Panc1 (cell line): ENCODE data around the gene MEP1A. TPM values are rescaled to one million over a fixed set of nuclear protein-coding genes. Genes with fewer than 3 reads are reported as not detected.
A peak's percentile ranks its signal among the peaks of the same experiment; 100 is the strongest.

Experiments used
- ATAC-seq: fragments of 200-7000 bp; cut with Tn5 transposase; 2 replicates; pipeline ENCODE4 v1.9.1; 2020; ENCODE audit warnings: mild to moderate bottlenecking, moderate library complexity
- BruUV-seq: library from RNA; stranded (reverse); fragments of 400-500 nt; replicated peaks from 2 replicates; lab custom pipeline; 2021; lab: Mats Ljungman, UMichigan
- CTCF ChIA-PET: fragments of 300-600 bp; sonication (Branson Sonifier 250); formaldehyde crosslinking; loops from one replicate; lab custom pipeline; 2022; ENCODE audit warnings: antibody characterized with exemption; lab: Charles Lee
- POLR2A ChIA-PET: fragments of 300-600 bp; sonication (Branson Sonifier 250); formaldehyde crosslinking; loops from one replicate; lab custom pipeline; 2022; ENCODE audit warnings: antibody characterized with exemption; lab: Charles Lee
- DNase-seq: peaks from one replicate; pipeline ENCODE4 v3.0.0-alpha.2; 2010; ENCODE audit warnings: low read depth, low spot score
- H3K27ac ChIP-seq: 2 replicates; pipeline ENCODE4 v1.5.1; 2011; ENCODE audit warnings: mild to moderate bottlenecking, low read length, inconsistent platforms
- H3K27me3 ChIP-seq: fragments of 200-500 bp; sonication (Bioruptor generic); 2 replicates; pipeline ENCODE4 v1.6.0; 2014; ENCODE audit warnings: low read length, inconsistent platforms; ENCODE audit not compliant: control insufficient read depth, insufficient read depth
- H3K36me3 ChIP-seq: fragments of 200-500 bp; sonication (Bioruptor generic); 2 replicates; pipeline ENCODE4 v1.5.1; 2014; ENCODE audit warnings: inconsistent platforms, mild to moderate bottlenecking, low read length, moderate library complexity; ENCODE audit not compliant: control insufficient read depth, insufficient read depth
- H3K4me1 ChIP-seq: 2 replicates; pipeline ENCODE4 v1.5.1; 2011; ENCODE audit warnings: inconsistent platforms, mild to moderate bottlenecking, low read length, moderate library complexity; ENCODE audit not compliant: control insufficient read depth, insufficient read depth
- H3K4me3 ChIP-seq, 2 experiments: 2 replicates each; pipeline ENCODE4 v1.5.1; 2011 to 2012; ENCODE audit warnings: low read depth in 2 of 2, low read length in 2 of 2, mild to moderate bottlenecking in 2 of 2, inconsistent platforms in 1 of 2, moderate library complexity in 1 of 2
- H3K9me3 ChIP-seq: fragments of 200-500 bp; sonication (Bioruptor generic); 2 replicates; pipeline ENCODE4 v1.5.1; 2014; ENCODE audit warnings: low read depth, mild to moderate bottlenecking, inconsistent platforms, low read length, moderate library complexity; ENCODE audit not compliant: control insufficient read depth, insufficient read depth
- CTCF ChIP-seq: fragments of 450-650 bp; IDR thresholded peaks from 2 replicates; pipeline ENCODE4 v1.5.1; 2017; ENCODE audit warnings: mild to moderate bottlenecking
- POLR2AphosphoS5 ChIP-seq: IDR thresholded peaks from 2 replicates; pipeline ENCODE4 v1.6.1; 2012; ENCODE audit warnings: mild to moderate bottlenecking, low read depth, low read length, moderate library complexity
- REST ChIP-seq, 2 experiments: IDR thresholded peaks; 2 replicates each; pipeline ENCODE4 v1.6.1; 2011 to 2012; ENCODE audit warnings: low read depth in 2 of 2, control low read depth in 1 of 2, low read length in 1 of 2, mild to moderate bottlenecking in 1 of 2, moderate library complexity in 1 of 2; ENCODE audit not compliant: insufficient read depth in 1 of 2
- SIN3A ChIP-seq: IDR thresholded peaks from 2 replicates; pipeline ENCODE4 v1.6.1; 2012; ENCODE audit warnings: low read depth, mild to moderate bottlenecking, low read length, moderate library complexity, borderline replicate concordance; ENCODE audit not compliant: insufficient read depth
- TCF7L2 ChIP-seq: IDR thresholded peaks from 2 replicates; pipeline ENCODE4 v1.6.1; 2011; ENCODE audit warnings: mild to moderate bottlenecking, low read depth, low read length, inconsistent platforms
- in situ Hi-C: cut with HindIII; loops from 2 replicates; pipeline ENCODE4 v1.10.0; 2016; ENCODE audit warnings: low sequenced_read_pairs, low pct_unique_long_range_greater_than_20kb
- intact Hi-C: fragments of 100-400 bp; cut with micrococcal nuclease; formaldehyde crosslinking; loops from one replicate; pipeline ENCODE4 v1.10.0; 2022; ENCODE audit not compliant: unreplicated experiment
- total RNA-seq: library from RNA; stranded (reverse); gene quantifications from one replicate; pipeline ENCODE4 v1.2.1, GENCODE V29; 2021; ENCODE audit not compliant: unreplicated experiment

Gene MEP1A
- total RNA-seq, 1 experiment from 2014 or later = not detected

GRCh38 chr6:46781478-46782378 is 11.5 kb upstream of the MEP1A start:
- Histone ChIP-seq H3K36me3 (no peaks in the 10 kb centered on the region), H3K4me1 (no peaks in the 10 kb centered on the region), H3K27me3 (no peaks in the 10 kb centered on the region), H3K4me3 (no peak overlapping the region), H3K9me3 (no peaks in the 10 kb centered on the region), H3K27ac (no peak overlapping the region)
- ATAC-seq (peak; percentile 89), DNase-seq (peak; percentile 24)
- intact Hi-C loops = loop anchor here (2.0 to 5.0 kb wide), 2 partner anchors 77 to 364 kb away; no protein-coding TSS in a partner anchor
- no TSS peak for BruUV-seq
- ChIA-PET POLR2A (no interaction called here), CTCF (interaction anchor here (0.7 kb wide), 1 partner anchor 253 kb away, joined by 4 read pairs; no protein-coding TSS in a partner anchor)
- TF ChIP-seq CTCF = peak; percentile 80; the same call in 1 of the 2 replicates
- TF ChIP-seq REST (IDR thresholded peaks at IDR 0.05; ENCODE audit: insufficient read depth in 1 of 2, low read depth in 2 of 2, low read length in 1 of 2) = no peak
- in situ Hi-C loops = no loop called here

- no TSS peak for BruUV-seq
- no peaks in the 10 kb centered on the region for H3K4me1 ChIP-seq
Observed at GRCh38 chr6:46784535-46784934, 8.7 kb upstream of the MEP1A start.

More at GRCh38 chr6:46784535-46784934, 8.7 kb upstream of the MEP1A start:
- Histone ChIP-seq H3K4me3 (no peak overlapping the region), H3K27ac (no peak overlapping the region), H3K36me3 (no peaks in the 10 kb centered on the region), H3K9me3 (no peaks in the 10 kb centered on the region), H3K27me3 (no peaks in the 10 kb centered on the region)
- POLR2A ChIA-PET = no interaction called here
- ATAC-seq (no peak), DNase-seq (no peak)
- in situ Hi-C loops (no loop called here), intact Hi-C loops (loop anchor here (5.0 kb wide), 1 partner anchor 367 kb away; no protein-coding TSS in a partner anchor)
- CTCF ChIA-PET = no interaction called here
- TF ChIP-seq SIN3A (no peak), POLR2AphosphoS5 (no peak), REST (IDR thresholded peaks at IDR 0.05; ENCODE audit: insufficient read depth in 1 of 2, low read depth in 2 of 2, low read length in 1 of 2) (no peak), CTCF (no peak), TCF7L2 (no peak)
